IPS DF 4.7 (cell line): ENCODE data around the gene MSI1.

Experiments
- DNase-seq: peaks from one replicate; pipeline ENCODE4 v3.0.0-alpha.2; 2013; ENCODE audit warnings: low spot score; ENCODE audit errors: extremely low read depth

MSI1 gene

GRCh38 chr12:120324841-120325417, 44.0 kb downstream of the MSI1 start:
- no peak for DNase-seq

DNA sequence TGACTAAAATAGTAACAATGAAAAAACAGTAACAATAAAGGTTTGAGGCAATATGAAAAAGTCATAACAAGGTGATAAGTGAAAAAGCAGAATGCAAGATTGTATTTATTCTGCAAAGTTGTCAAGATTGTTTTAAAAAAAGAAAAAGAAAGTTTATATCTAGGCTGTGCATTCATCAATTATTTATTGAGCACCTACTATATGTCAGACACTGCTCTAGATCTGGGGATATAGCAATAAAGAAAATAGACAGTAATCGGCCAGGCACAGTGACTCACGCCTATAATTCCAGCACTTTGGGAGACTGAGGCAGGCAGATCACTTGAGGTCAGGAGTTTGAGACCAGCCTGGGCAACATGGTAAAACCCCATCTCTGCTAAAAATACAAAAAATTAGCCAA, 45.2 kb downstream of the MSI1 start:
- no peak for DNase-seq

DNA sequence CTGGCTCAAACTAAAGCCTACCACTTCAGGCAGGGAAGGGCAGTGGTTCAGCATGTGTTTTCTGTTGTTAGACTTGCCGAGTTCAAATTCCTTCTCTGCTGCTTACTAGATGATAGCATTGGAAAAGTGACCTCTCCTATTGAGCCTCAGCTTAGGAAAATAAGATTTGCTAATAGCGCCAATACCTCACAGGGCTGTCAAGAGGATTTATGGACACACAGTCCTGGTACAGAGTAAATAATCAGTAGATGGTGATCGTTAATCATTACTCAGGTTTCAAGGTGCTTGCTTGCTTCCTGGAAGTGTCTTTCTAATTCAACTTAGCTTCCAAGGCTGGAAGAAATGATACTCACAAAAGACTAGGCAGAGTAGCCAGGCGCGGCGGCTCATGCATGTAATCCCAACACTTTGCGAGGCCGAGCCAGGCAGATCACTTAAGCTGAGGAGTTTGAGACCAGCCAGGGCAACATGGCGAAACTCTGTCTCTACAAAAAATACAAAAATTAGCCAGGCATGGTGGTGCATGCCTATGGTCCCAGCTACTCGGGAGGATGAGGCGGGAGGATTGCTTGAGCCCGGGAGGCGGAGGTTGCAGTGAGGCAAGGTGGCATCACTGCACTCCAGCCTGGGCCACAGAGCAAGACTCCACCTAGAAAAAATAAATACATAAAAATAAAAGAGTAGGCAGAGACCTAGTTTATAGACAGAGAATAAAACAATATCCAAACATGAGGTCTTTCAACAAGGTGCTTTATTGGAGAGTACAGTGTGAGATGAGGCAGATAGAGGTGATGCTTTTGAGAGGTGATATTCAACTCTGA, 47.4 kb downstream of the MSI1 start:
- no peak for DNase-seq

DNA sequence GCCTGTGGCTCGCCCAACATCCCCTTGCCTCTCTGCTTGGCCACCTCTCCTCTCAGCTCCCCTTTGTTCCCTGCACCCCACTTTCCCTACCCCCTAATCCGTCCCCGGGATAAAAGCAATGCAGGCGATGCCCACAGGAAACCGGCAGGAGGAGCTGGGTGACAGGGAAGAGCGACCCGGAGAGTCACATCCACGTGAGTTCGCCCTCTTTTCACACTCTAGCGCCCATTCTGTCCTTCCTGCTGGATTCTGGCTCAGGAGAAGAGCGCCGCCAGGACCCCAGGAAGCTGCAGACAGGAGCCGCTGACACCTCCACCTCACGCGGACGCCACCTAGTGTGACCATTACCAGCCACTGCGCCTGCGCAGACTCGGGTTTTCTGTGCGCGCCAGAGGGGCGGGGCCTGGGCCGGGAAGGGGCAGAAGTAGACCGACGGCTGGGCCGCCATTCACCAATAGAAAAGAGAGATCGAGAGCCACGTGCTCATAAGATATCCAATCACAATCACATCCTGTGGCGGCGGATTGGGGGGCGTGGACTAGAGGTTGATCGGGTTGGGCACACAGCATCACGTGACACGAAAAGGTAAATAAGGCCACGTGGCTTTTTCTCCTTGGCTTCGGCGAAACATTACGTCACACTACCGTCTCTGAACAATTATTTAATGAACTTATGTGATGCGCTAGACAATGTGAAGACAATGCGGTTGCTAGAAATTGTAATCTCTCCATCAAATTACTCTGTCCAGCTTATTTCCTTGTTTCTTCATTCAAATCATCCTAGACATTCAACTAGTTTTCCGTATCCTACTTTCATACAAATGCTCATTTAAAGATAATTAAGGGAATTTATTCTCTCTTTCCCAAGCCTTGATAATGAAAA, 51.5 kb downstream of the MSI1 start:
- DNase-seq, result peak; percentile 98

GRCh38 chr12:120316798-120317223, 52.2 kb downstream of the MSI1 start:
- no peak for DNase-seq

DNA sequence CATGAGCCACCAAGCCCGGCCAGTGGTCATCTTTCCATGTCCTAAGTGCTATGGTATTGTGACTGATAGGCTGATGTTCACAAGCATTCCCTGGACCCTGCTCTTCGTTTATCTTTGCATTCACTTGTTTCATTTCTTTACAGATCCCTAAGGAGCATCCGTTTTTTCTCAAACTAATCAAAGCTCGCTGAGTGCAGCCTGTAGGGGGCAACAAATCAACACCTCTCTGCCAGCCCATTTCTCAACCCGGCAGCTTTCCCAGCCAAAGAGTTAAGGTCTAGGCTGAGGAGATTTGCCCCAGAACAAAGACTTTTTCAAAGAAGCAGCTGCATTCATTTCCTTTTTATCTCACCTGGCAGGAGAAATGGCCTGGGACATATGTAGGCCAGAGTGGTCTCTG, 54.7 kb downstream of the MSI1 start:
- DNase-seq, result no peak

DNA sequence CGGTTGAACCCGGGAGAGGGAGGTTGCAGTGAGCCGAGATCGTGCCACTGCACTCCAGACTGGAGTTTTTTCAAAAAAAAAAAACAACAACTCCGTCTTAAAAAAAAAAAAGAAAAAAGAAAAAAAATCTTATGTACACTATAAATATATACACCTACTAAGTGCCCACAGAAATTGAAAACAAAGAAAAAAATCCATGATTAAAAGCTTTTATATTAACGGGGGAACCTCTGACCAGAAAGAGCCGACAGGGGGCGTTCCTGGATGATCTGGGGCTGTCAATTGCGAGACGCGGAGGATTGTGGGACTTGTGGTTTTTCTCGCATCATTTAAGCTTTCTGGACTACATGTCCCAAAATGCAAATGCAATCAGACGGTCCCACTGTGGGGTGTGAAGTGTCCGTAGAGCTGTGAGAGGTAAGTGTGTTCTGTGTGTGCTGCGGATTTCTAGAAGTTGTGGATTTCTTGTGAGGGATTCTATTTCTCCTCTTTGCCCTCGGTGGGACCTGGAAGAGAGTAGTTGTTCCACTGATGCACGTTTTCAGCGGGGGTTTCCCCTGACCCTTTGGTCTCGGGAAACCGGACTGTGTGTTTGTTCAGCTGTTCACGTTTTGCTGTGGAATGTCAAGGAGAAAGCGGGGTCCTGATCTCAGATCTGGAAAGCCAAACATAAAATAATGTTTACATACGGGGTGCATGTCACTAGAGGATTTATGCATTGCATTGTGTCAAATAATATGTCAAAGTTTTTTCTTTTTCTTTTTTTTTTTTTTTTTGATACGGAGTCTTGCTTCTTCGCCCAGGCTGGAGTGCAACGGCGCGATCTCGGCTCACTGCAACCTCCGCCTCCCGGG, 66.8 kb downstream of the MSI1 start, which contains the start of gene SIRT4:
Gene SIRT4, plus strand, starts transcription at position 360 of the 854 bp plus-strand sequence. CDS start 1,241 bp downstream, outside the sequence.
- peak; percentile 98 for DNase-seq

GRCh38 chr12:120292661-120293531, 76.1 kb downstream of the MSI1 start, which contains the start of gene RNU4-1:
RNU4-1 (minus strand) TSS chr12:120293237.
- peak; percentile 93 for DNase-seq

GRCh38 chr12:120292411-120292660, 76.6 kb downstream of the MSI1 start:
- no peak for DNase-seq
